ENCODE measurements around the gene RABGGTA.

Gene RABGGTA

DNA sequence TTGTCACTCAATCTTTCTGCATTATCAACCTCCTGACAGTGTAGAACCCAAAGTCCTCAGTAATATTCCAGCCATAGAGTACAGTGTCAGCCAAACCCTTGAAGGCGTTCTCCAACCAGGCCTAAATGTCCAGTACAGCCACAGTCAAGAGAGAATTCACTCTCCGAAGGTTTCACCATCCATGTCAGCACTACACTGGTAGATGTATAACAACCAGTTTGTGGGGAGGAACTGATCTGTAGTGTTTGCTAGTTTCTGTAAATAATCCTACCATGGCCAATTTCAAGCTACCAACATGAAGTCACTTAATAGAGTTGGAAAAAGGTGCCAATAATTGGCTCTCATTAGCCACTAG lies 55.1 kb downstream of the RABGGTA start:
- DNase-seq (ENCODE audit: low read depth in 2 of 2), result no peak
